Keratinocyte (primary cell): ENCODE results near the gene ZPR1. TPM values are rescaled to one million over a fixed set of nuclear protein-coding genes. Genes with fewer than 3 reads are reported as not detected.
"Not testable (repeated sequence)": the region's sequence is repeated elsewhere in the genome, so short reads cannot be mapped to it uniquely, and the experiment has no call there.

Experiments
- DNase-seq: peaks from one replicate; pipeline ENCODE4 v3.0.0-alpha.2; 2011; ENCODE audit warnings: low read depth, missing footprints, low spot score
- FAIRE-seq: peaks from 2 replicates; lab custom pipeline; 2011; peaks lifted over from hg19 to GRCh38; lab: Jason Lieb, UNC
- H2AFZ ChIP-seq: 2 replicates; pipeline ENCODE4 v1.6.0; 2012; ENCODE audit warnings: low read length, control low read depth, inconsistent platforms; ENCODE audit not compliant: control insufficient read depth
- H3K27ac ChIP-seq: 2 replicates; pipeline ENCODE4 v1.5.1; 2011; ENCODE audit warnings: low read length; ENCODE audit not compliant: control insufficient read depth, insufficient read depth
- H3K27me3 ChIP-seq: 3 replicates; pipeline ENCODE4 v1.6.0; 2011; ENCODE audit warnings: low read length; ENCODE audit not compliant: control insufficient read depth, insufficient read depth; ENCODE audit errors: extremely low read depth
- H3K36me3 ChIP-seq, 2 experiments: 2 replicates in 1 of 2; 3 replicates in 1 of 2; pipeline ENCODE4 v1.5.1; 2011; ENCODE audit warnings: low read length in 2 of 2, mild to moderate bottlenecking in 1 of 2; ENCODE audit not compliant: control insufficient read depth in 2 of 2, insufficient read depth in 2 of 2; ENCODE audit errors: extremely low read depth in 1 of 2
- H3K4me1 ChIP-seq: 3 replicates; pipeline ENCODE4 v1.5.1; 2011; ENCODE audit warnings: low read length; ENCODE audit not compliant: control insufficient read depth, insufficient read depth; ENCODE audit errors: extremely low read depth
- H3K4me2 ChIP-seq: 3 replicates; pipeline ENCODE4 v1.6.0; 2011; ENCODE audit warnings: low read depth, low read length; ENCODE audit not compliant: control insufficient read depth, insufficient read depth; ENCODE audit errors: extremely low read depth
- H3K4me3 ChIP-seq, 3 experiments: fragments of 200-600 bp in 1 of 3; sonication (generic) in 1 of 3; 2 replicates in 2 of 3; 3 replicates in 1 of 3; pipeline ENCODE4 v1.5.1; 2011 to 2016; ENCODE audit warnings: low read length in 3 of 3, mild to moderate bottlenecking in 3 of 3, control low read depth in 2 of 3, inconsistent platforms in 1 of 3, low read depth in 1 of 3, mixed read lengths in 1 of 3, mixed run types in 1 of 3, moderate library complexity in 1 of 3; ENCODE audit not compliant: control insufficient read depth in 2 of 3, insufficient read depth in 2 of 3; ENCODE audit errors: extremely low read depth in 1 of 3
- H3K79me2 ChIP-seq: 2 replicates; pipeline ENCODE4 v1.6.0; 2012; ENCODE audit warnings: low read length; ENCODE audit not compliant: control insufficient read depth, insufficient read depth
- H3K9ac ChIP-seq: 3 replicates; pipeline ENCODE4 v1.6.0; 2011; ENCODE audit warnings: low read length; ENCODE audit not compliant: control insufficient read depth, insufficient read depth; ENCODE audit errors: extremely low read depth
- H3K9me1 ChIP-seq: 3 replicates; pipeline ENCODE4 v1.6.0; 2011; ENCODE audit warnings: low read length; ENCODE audit not compliant: control insufficient read depth, insufficient read depth; ENCODE audit errors: extremely low read depth
- H3K9me3 ChIP-seq: 2 replicates; pipeline ENCODE4 v1.5.1; 2012; ENCODE audit warnings: low read depth, low read length; ENCODE audit not compliant: control insufficient read depth
- H4K20me1 ChIP-seq: 3 replicates; pipeline ENCODE4 v1.6.0; 2011; ENCODE audit warnings: low read length; ENCODE audit not compliant: control insufficient read depth, insufficient read depth; ENCODE audit errors: extremely low read depth
- CTCF ChIP-seq, 3 experiments: IDR thresholded peaks in 1 of 3; conservative IDR thresholded peaks in 1 of 3; optimal IDR thresholded peaks in 1 of 3; 2 replicates in 2 of 3; 3 replicates in 1 of 3; pipeline versions ENCODE3 to v1.5.1; 2011; ENCODE audit warnings: low read length in 3 of 3, mild to moderate bottlenecking in 3 of 3, moderate library complexity in 2 of 3, control low read depth in 1 of 3, inconsistent platforms in 1 of 3; ENCODE audit not compliant: insufficient read depth in 2 of 3; ENCODE audit errors: extremely low read depth in 1 of 3
- EZH2 ChIP-seq: IDR thresholded peaks from one replicate; pipeline ENCODE4 v1.6.1; 2012; ENCODE audit warnings: inconsistent platforms, mild to moderate bottlenecking, low read length, moderate library complexity
- dilution Hi-C: fragments of 300-500 bp; cut with MboI; formaldehyde crosslinking; loops from one replicate; pipeline ENCODE4 v1.7.0; 2020; ENCODE audit warnings: low sequenced_read_pairs; ENCODE audit not compliant: extremely low pct_ligation_motif_present
- polyA plus RNA-seq, 5 experiments: library from polyadenylated mRNA; depleted of rRNA in 3 of 5; stranded (reverse) in 3 of 5; stranded (forward) in 1 of 5; unstranded in 1 of 5; fragments of >200 nt; gene quantifications; 1 replicate in 1 of 5; 2 replicates in 3 of 5; 3 replicates in 1 of 5; pipeline versions ENCODE4 v1.2.1 to v1.2.3, GENCODE V29; 2011 to 2012; ENCODE audit warnings: missing spikeins in 2 of 5, low read depth in 1 of 5, low replicate concordance in 1 of 5

Gene ZPR1
- polyA plus RNA-seq, 1 donor (not counting 4 experiments of a cell fraction or from before 2014, with no cell fraction given), result 71.1 TPM

- FAIRE-seq (no peak), DNase-seq (no peak)
- Histone ChIP-seq H3K27ac (no peak overlapping the region), H3K9me1 (no peaks in the 10 kb centered on the region), H3K4me1 (no peaks in the 10 kb centered on the region), H3K4me2 (no peak overlapping the region), H4K20me1 (no peaks in the 10 kb centered on the region), H3K9ac (no peak overlapping the region), H3K27me3 (no peaks in the 10 kb centered on the region), H3K4me3 (no peak overlapping the region), H2AFZ (no peak overlapping the region), H3K79me2 (no peaks in the 10 kb centered on the region), H3K36me3 (peaks cover 15 to 28% of the 10 kb centered on the region in 2 experiments), H3K9me3 (no peaks in the 10 kb centered on the region)
- TF ChIP-seq CTCF (optimal IDR thresholded peaks at IDR 0.05 in 1 of 3, IDR thresholded peaks at IDR 0.05 in 1 of 3, conservative IDR thresholded peaks at IDR 0.05 in 1 of 3; ENCODE audit: extremely low read depth in 1 of 3, insufficient read depth in 2 of 3, low read length in 3 of 3), result no peak
- TF ChIP-seq EZH2, result no peak
- dilution Hi-C loops, result no loop called here
Measured at GRCh38 chr11:116762132-116762531, 25.7 kb downstream of the ZPR1 start.

- H2AFZ ChIP-seq, H3K79me2 ChIP-seq, H3K9ac ChIP-seq, H3K4me3 ChIP-seq, FAIRE-seq, H3K4me2 ChIP-seq, H3K27me3 ChIP-seq, H3K9me1 ChIP-seq, H3K4me1 ChIP-seq, DNase-seq, H3K9me3 ChIP-seq, dilution Hi-C loops, H4K20me1 ChIP-seq, H3K27ac ChIP-seq: not testable (repeated sequence)
- H3K36me3 ChIP-seq, result peaks cover 10 to 31% of the 10 kb centered on the region in 2 experiments
Measured at GRCh38 chr11:116756044-116756443, 31.8 kb downstream of the ZPR1 start.

GRCh38 chr11:116750070-116750718, 37.6 kb downstream of the ZPR1 start:
- H3K36me3 ChIP-seq, result peaks cover 6 to 16% of the 10 kb centered on the region in 2 experiments
- no peak for TF ChIP-seq CTCF (optimal IDR thresholded peaks at IDR 0.05 in 1 of 3, IDR thresholded peaks at IDR 0.05 in 1 of 3, conservative IDR thresholded peaks at IDR 0.05 in 1 of 3; ENCODE audit: extremely low read depth in 1 of 3, insufficient read depth in 2 of 3, low read length in 3 of 3)
- TF ChIP-seq EZH2, result no peak

More at GRCh38 chr11:116750070-116750718, 37.6 kb downstream of the ZPR1 start:
- FAIRE-seq (no peak), DNase-seq (no peak)
- Histone ChIP-seq H3K9me3 (no peaks in the 10 kb centered on the region), H3K4me1 (no peaks in the 10 kb centered on the region), H2AFZ (no peak overlapping the region), H3K4me3 (no peak overlapping the region), H3K4me2 (no peak overlapping the region), H3K9ac (no peak overlapping the region), H3K79me2 (no peaks in the 10 kb centered on the region), H3K27me3 (no peaks in the 10 kb centered on the region), H3K9me1 (no peaks in the 10 kb centered on the region), H3K27ac (no peak overlapping the region), H4K20me1 (no peaks in the 10 kb centered on the region)
- dilution Hi-C loops, result no loop called here
